ENCODE measurements around the gene OR6P1.

DNA sequence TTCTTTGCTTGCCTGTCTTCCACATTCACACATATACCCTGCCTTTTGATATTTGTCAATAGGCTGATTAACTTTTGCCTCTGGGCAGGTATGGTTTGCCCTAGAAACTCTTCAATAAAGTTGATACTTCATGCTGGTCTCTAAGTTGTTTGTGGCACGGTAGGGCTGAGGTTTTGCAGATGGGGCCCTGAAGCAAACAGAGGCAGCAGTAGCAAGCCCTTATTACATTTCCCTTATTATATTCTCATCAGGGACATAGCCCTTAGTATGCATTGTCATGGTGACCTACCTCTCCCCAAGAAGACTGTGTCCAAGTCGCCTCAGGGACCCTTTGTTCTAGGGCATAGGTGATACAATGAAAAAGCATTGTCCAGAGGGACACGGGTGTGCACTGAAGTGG, at the start of gene OR6P1:
- TF ChIP-seq, protein P1, sequence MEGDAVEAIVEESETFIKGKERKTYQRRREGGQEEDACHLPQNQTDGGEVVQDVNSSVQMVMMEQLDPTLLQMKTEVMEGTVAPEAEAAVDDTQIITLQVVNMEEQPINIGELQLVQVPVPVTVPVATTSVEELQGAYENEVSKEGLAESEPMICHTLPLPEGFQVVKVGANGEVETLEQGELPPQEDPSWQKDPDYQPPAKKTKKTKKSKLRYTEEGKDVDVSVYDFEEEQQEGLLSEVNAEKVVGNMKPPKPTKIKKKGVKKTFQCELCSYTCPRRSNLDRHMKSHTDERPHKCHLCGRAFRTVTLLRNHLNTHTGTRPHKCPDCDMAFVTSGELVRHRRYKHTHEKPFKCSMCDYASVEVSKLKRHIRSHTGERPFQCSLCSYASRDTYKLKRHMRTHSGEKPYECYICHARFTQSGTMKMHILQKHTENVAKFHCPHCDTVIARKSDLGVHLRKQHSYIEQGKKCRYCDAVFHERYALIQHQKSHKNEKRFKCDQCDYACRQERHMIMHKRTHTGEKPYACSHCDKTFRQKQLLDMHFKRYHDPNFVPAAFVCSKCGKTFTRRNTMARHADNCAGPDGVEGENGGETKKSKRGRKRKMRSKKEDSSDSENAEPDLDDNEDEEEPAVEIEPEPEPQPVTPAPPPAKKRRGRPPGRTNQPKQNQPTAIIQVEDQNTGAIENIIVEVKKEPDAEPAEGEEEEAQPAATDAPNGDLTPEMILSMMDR (IDR thresholded peaks at IDR 0.05): no peak
- TF ChIP-seq POLR2A (IDR thresholded peaks at IDR 0.05): no peak
